DND-41 (cell line): ENCODE data around the gene FOXD3.
"Not testable (repeated sequence)": the region's sequence is repeated elsewhere in the genome, so short reads cannot be mapped to it uniquely, and the experiment has no call there.

Experiments
- ATAC-seq: fragments of 200-7000 bp; cut with Tn5 transposase; 3 replicates; pipeline ENCODE4 v1.9.1; 2021; ENCODE audit warnings: low read depth; ENCODE audit not compliant: insufficient read depth
- DNase-seq: peaks from one replicate; pipeline ENCODE4 v3.0.0-alpha.2; 2020
- H2AFZ ChIP-seq: 2 replicates; pipeline ENCODE4 v1.6.0; 2012; ENCODE audit warnings: low read depth, low read length
- H3K27ac ChIP-seq: 2 replicates; pipeline ENCODE4 v1.5.1; 2012; ENCODE audit warnings: low read length, inconsistent platforms
- H3K27me3 ChIP-seq: fragments of 200-600 bp; sonication (generic); 2 replicates; pipeline ENCODE4 v1.6.0; 2012; ENCODE audit warnings: low read length, mild to moderate bottlenecking, inconsistent platforms; ENCODE audit not compliant: insufficient read depth, poor library complexity
- H3K36me3 ChIP-seq: 2 replicates; pipeline ENCODE4 v1.5.1; 2012; ENCODE audit warnings: low read length, inconsistent platforms; ENCODE audit not compliant: insufficient read depth
- H3K4me1 ChIP-seq: 2 replicates; pipeline ENCODE4 v1.5.1; 2012; ENCODE audit warnings: mild to moderate bottlenecking, low read length; ENCODE audit not compliant: insufficient read depth
- H3K4me2 ChIP-seq: 2 replicates; pipeline ENCODE4 v1.6.0; 2012; ENCODE audit warnings: mild to moderate bottlenecking, moderate library complexity, low read length, inconsistent platforms; ENCODE audit not compliant: insufficient read depth
- H3K4me3 ChIP-seq, 2 experiments: fragments of 200-600 bp in 1 of 2; shearing (Covaris generic) in 1 of 2; 2 replicates each; pipeline ENCODE4 v1.5.1; 2012 to 2016; ENCODE audit warnings: inconsistent platforms in 2 of 2, low read length in 2 of 2, mild to moderate bottlenecking in 2 of 2, low read depth in 1 of 2, moderate library complexity in 1 of 2
- H3K79me2 ChIP-seq: 2 replicates; pipeline ENCODE4 v1.6.0; 2012; ENCODE audit warnings: low read length, inconsistent platforms; ENCODE audit not compliant: insufficient read depth
- H3K9ac ChIP-seq: 2 replicates; pipeline ENCODE4 v1.6.0; 2012; ENCODE audit warnings: low read depth, mild to moderate bottlenecking, inconsistent platforms, low read length, moderate library complexity
- H3K9me3 ChIP-seq: 2 replicates; pipeline ENCODE4 v1.5.1; 2012; ENCODE audit warnings: low read length, moderate library complexity, mild to moderate bottlenecking, inconsistent platforms; ENCODE audit not compliant: insufficient read depth, severe bottlenecking
- H4K20me1 ChIP-seq: 2 replicates; pipeline ENCODE4 v1.6.0; 2012; ENCODE audit warnings: low read length; ENCODE audit not compliant: insufficient read depth
- EZH2 ChIP-seq: IDR thresholded peaks from 3 replicates; pipeline ENCODE4 v1.6.1; 2012; ENCODE audit warnings: borderline replicate concordance, low read depth, mild to moderate bottlenecking, moderate library complexity, low read length, inconsistent platforms; ENCODE audit not compliant: severe bottlenecking
- TF ChIP-seq, protein P1 (sequence below): IDR thresholded peaks from 2 replicates; pipeline ENCODE4 v1.5.1; 2012; ENCODE audit warnings: borderline replicate concordance, low read length, moderate library complexity, mild to moderate bottlenecking; ENCODE audit not compliant: poor library complexity, severe bottlenecking; ENCODE audit errors: extremely low read depth

FOXD3 gene

GRCh38 chr1:63342402-63342801 is 20.0 kb downstream of the FOXD3 start:
- H3K79me2 ChIP-seq = no peaks in the 10 kb centered on the region
- H3K4me2 ChIP-seq = no peak overlapping the region
- DNase-seq (no peak), ATAC-seq (no peak)
- no peak overlapping the region for H2AFZ ChIP-seq
- no peaks in the 10 kb centered on the region for H3K9me3 ChIP-seq
- H3K27me3 ChIP-seq = peaks cover 8% of the 10 kb centered on the region
- no peaks in the 10 kb centered on the region for H3K36me3 ChIP-seq
- no peak overlapping the region for H3K27ac ChIP-seq
- H4K20me1 ChIP-seq = no peaks in the 10 kb centered on the region
- no peaks in the 10 kb centered on the region for H3K4me1 ChIP-seq
- TF ChIP-seq, protein P1, sequence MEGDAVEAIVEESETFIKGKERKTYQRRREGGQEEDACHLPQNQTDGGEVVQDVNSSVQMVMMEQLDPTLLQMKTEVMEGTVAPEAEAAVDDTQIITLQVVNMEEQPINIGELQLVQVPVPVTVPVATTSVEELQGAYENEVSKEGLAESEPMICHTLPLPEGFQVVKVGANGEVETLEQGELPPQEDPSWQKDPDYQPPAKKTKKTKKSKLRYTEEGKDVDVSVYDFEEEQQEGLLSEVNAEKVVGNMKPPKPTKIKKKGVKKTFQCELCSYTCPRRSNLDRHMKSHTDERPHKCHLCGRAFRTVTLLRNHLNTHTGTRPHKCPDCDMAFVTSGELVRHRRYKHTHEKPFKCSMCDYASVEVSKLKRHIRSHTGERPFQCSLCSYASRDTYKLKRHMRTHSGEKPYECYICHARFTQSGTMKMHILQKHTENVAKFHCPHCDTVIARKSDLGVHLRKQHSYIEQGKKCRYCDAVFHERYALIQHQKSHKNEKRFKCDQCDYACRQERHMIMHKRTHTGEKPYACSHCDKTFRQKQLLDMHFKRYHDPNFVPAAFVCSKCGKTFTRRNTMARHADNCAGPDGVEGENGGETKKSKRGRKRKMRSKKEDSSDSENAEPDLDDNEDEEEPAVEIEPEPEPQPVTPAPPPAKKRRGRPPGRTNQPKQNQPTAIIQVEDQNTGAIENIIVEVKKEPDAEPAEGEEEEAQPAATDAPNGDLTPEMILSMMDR = no peak
- TF ChIP-seq EZH2 = no peak
- no peak overlapping the region for H3K4me3 ChIP-seq
- H3K9ac ChIP-seq = no peak overlapping the region

DNA sequence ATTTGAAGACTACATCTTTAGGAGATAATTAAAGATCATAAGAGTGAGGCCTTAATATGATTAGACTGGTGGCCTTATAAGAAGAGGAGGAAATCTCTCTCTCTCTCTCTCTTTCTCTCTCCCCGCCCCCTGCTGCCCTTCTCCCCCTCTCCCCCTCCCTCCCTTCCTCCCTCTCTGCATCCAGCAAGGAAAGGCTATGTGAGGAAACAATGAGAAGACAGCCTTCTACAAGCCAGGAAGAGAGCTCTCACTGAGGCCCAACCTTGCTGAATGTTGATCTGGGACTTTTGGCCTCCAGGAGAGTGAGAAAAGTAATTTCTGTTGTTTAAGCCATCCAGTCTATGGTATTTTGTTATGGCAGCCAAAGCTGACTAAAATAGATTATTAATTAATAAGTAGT is 21.6 kb downstream of the FOXD3 start:
- Histone ChIP-seq H3K4me2 (no peak overlapping the region), H3K9me3 (no peaks in the 10 kb centered on the region), H3K4me3 (no peak overlapping the region), H3K27ac (no peak overlapping the region), H2AFZ (no peak overlapping the region), H3K27me3 (peaks cover 12% of the 10 kb centered on the region), H3K79me2 (no peaks in the 10 kb centered on the region), H3K9ac (no peak overlapping the region), H3K36me3 (no peaks in the 10 kb centered on the region), H3K4me1 (no peaks in the 10 kb centered on the region), H4K20me1 (no peaks in the 10 kb centered on the region)
- no peak for TF ChIP-seq EZH2
- TF ChIP-seq, protein P1 = no peak
- DNase-seq (no peak), ATAC-seq (no peak)

DNA sequence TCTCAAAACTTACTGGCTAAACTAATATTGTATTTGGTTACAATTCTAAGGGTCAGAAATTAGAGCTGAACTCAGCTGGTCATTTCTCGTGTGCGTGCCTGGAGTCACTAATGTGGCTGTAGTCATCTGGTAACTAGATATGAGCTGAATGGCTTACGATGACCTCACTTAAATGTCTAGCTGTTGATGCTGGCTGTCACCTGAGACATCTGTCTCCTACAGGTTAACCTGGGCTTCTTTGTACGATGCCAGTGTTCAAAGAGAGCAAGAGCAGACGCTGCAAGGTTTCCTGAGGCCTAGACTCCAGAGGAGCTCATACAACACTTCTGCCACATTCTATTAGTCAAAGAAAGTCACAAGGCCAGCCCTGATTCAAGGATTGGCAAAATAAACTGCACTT is 28.0 kb downstream of the FOXD3 start:
- no peak overlapping the region for H3K27ac ChIP-seq
- no peaks in the 10 kb centered on the region for H3K9me3 ChIP-seq
- no peak overlapping the region for H2AFZ ChIP-seq
- no peaks in the 10 kb centered on the region for H3K36me3 ChIP-seq
- no peak overlapping the region for H3K4me3 ChIP-seq
- H3K4me1 ChIP-seq = no peaks in the 10 kb centered on the region
- no peak for TF ChIP-seq EZH2
- TF ChIP-seq, protein P1 = no peak
- DNase-seq (no peak), ATAC-seq (no peak)
- H3K4me2 ChIP-seq = no peak overlapping the region
- H3K27me3 ChIP-seq = peaks cover 8% of the 10 kb centered on the region
- no peaks in the 10 kb centered on the region for H3K79me2 ChIP-seq
- no peaks in the 10 kb centered on the region for H4K20me1 ChIP-seq
- H3K9ac ChIP-seq = no peak overlapping the region

- H3K4me2 ChIP-seq = no peak overlapping the region
- no peaks in the 10 kb centered on the region for H3K79me2 ChIP-seq
- ATAC-seq = no peak
- no peak overlapping the region for H2AFZ ChIP-seq
- peaks cover 7% of the 10 kb centered on the region for H3K27me3 ChIP-seq
- H3K4me3 ChIP-seq = no peak overlapping the region
- no peaks in the 10 kb centered on the region for H3K9me3 ChIP-seq
- no peak for DNase-seq
- TF ChIP-seq EZH2 = no peak
- TF ChIP-seq, protein P1 = no peak
- no peak overlapping the region for H3K27ac ChIP-seq
- H3K9ac ChIP-seq = no peak overlapping the region
- no peaks in the 10 kb centered on the region for H3K36me3 ChIP-seq
- H3K4me1 ChIP-seq = no peaks in the 10 kb centered on the region
- H4K20me1 ChIP-seq = no peaks in the 10 kb centered on the region
Observed at GRCh38 chr1:63352736-63353135, 30.4 kb downstream of the FOXD3 start.

GRCh38 chr1:63356234-63356633 is 33.9 kb downstream of the FOXD3 start:
- H3K27me3 ChIP-seq, H3K4me1 ChIP-seq: not testable (repeated sequence)

More at GRCh38 chr1:63356234-63356633, 33.9 kb downstream of the FOXD3 start:
- H4K20me1 ChIP-seq, ATAC-seq, H3K36me3 ChIP-seq, H3K79me2 ChIP-seq, H3K27ac ChIP-seq, H3K9ac ChIP-seq, H3K9me3 ChIP-seq, H3K4me3 ChIP-seq, H2AFZ ChIP-seq, H3K4me2 ChIP-seq, DNase-seq: not testable (repeated sequence)
